Neural progenitor cell (in vitro differentiated cells): ENCODE measurements around the gene CIRBP. TPM values are rescaled to one million over a fixed set of nuclear protein-coding genes. Genes with fewer than 3 reads are reported as not detected.

Experiments
- DNase-seq: peaks from one replicate; pipeline ENCODE4 v3.0.0-alpha.2; 2016; ENCODE audit warnings: low spot score
- H2AFZ ChIP-seq: fragments of 200-600 bp; sonication (generic); replicated peaks from 2 replicates; pipeline ENCODE4 v1.6.1; 2016; ENCODE audit warnings: antibody characterized with exemption
- H3F3A ChIP-seq: fragments of 200-600 bp; sonication (generic); 2 replicates; pipeline ENCODE4 v1.6.1; 2016; ENCODE audit warnings: antibody characterized with exemption, low read depth
- H3K27ac ChIP-seq: fragments of 200-600 bp; sonication (generic); 2 replicates; pipeline ENCODE4 v1.5.1; 2016; ENCODE audit warnings: mild to moderate bottlenecking
- H3K27me3 ChIP-seq: fragments of 200-600 bp; sonication (generic); 2 replicates; pipeline ENCODE4 v1.6.1; 2016; ENCODE audit warnings: mild to moderate bottlenecking, moderate library complexity
- H3K36me3 ChIP-seq: fragments of 200-600 bp; sonication (generic); 2 replicates; pipeline ENCODE4 v1.5.1; 2016
- H3K4me1 ChIP-seq: fragments of 200-600 bp; sonication (generic); 2 replicates; pipeline ENCODE4 v1.6.1; 2016; ENCODE audit warnings: mixed run types
- H3K4me2 ChIP-seq: fragments of 200-600 bp; sonication (generic); 2 replicates; pipeline ENCODE4 v1.6.1; 2016
- H3K4me3 ChIP-seq: fragments of 200-600 bp; sonication (generic); 2 replicates; pipeline ENCODE4 v1.5.1; 2016
- H3K79me2 ChIP-seq: fragments of 200-600 bp; sonication (generic); 2 replicates; pipeline ENCODE4 v1.6.1; 2016; ENCODE audit warnings: low read depth
- H3K9ac ChIP-seq: fragments of 200-600 bp; sonication (generic); 2 replicates; pipeline ENCODE4 v1.6.1; 2016
- H3K9me3 ChIP-seq: fragments of 200-600 bp; sonication (generic); 2 replicates; pipeline ENCODE4 v1.5.1; 2016; ENCODE audit warnings: low read depth
- H4K20me1 ChIP-seq: fragments of 200-600 bp; sonication (generic); 2 replicates; pipeline ENCODE4 v1.6.1; 2016; ENCODE audit warnings: low read depth
- H3K27ac Mint-ChIP-seq: 3 replicates; pipeline ENCODE4 v1.8.0; 2021; ENCODE audit warnings: mixed read lengths
- H3K27me3 Mint-ChIP-seq: 2 replicates; pipeline ENCODE4 v1.8.0; 2022; ENCODE audit warnings: low read depth, mild to moderate bottlenecking, inconsistent platforms, moderate library complexity, mixed read lengths; ENCODE audit not compliant: insufficient read depth
- H3K36me3 Mint-ChIP-seq: 3 replicates; pipeline ENCODE4 v1.8.0; 2021; ENCODE audit warnings: mixed read lengths
- H3K4me1 Mint-ChIP-seq: 3 replicates; pipeline ENCODE4 v1.8.0; 2021; ENCODE audit warnings: mixed read lengths
- H3K4me3 Mint-ChIP-seq: 3 replicates; pipeline ENCODE4 v1.8.0; 2021; ENCODE audit warnings: mild to moderate bottlenecking, moderate library complexity, mixed read lengths
- H3K9me3 Mint-ChIP-seq: 3 replicates; pipeline ENCODE4 v1.8.0; 2020; ENCODE audit warnings: mixed read lengths
- CTCF ChIP-seq: fragments of 200-600 bp; sonication (generic); IDR thresholded peaks from 2 replicates; pipeline ENCODE4 v1.5.1; 2017; ENCODE audit warnings: antibody characterized with exemption, mild to moderate bottlenecking
- EZH2 ChIP-seq: fragments of 200-600 bp; sonication (generic); IDR thresholded peaks from 2 replicates; pipeline ENCODE4 v1.6.1; 2017; ENCODE audit warnings: antibody characterized with exemption, mild to moderate bottlenecking, moderate library complexity
- EZH2phosphoT487 ChIP-seq: fragments of 200-600 bp; sonication (generic); IDR thresholded peaks from 2 replicates; pipeline ENCODE4 v1.6.1; 2017; ENCODE audit warnings: antibody characterized with exemption
- total RNA-seq: library from RNA; depleted of rRNA; stranded (reverse); fragments of >200 nt; gene quantifications from 2 replicates; pipeline ENCODE4 v1.2.3, GENCODE V29; 2015; ENCODE audit warnings: low replicate concordance

CIRBP gene
- total RNA-seq, 1 donor from 2014 or later = 395 TPM

GRCh38 chr19:1220976-1221903 is 47.9 kb upstream of the CIRBP start:
- peaks cover 32% of the 10 kb centered on the region for H3K79me2 ChIP-seq
- Mint-ChIP-seq H3K27ac (no peak overlapping the region), H3K4me3 (no peak overlapping the region), H3K36me3 (no peaks in the 10 kb centered on the region), H3K4me1 (peaks cover 9% of the 10 kb centered on the region), H3K27me3 (no peaks in the 10 kb centered on the region), H3K9me3 (no peaks in the 10 kb centered on the region)
- H3K4me3 ChIP-seq = no peak overlapping the region
- peak; percentile 75 for DNase-seq
- H3K4me1 ChIP-seq = no peaks in the 10 kb centered on the region
- H3K4me2 ChIP-seq = no peak overlapping the region
- H3K9ac ChIP-seq = no peak overlapping the region
- TF ChIP-seq EZH2 = no peak
- TF ChIP-seq EZH2phosphoT487 = no peak
- peak; percentile 65 for TF ChIP-seq CTCF
- no peak overlapping the region for H3K27ac ChIP-seq
- no peaks in the 10 kb centered on the region for H3K9me3 ChIP-seq
- no peaks in the 10 kb centered on the region for H3K27me3 ChIP-seq
- peaks cover 70% of the 10 kb centered on the region for H4K20me1 ChIP-seq
- H3F3A ChIP-seq = peaks cover 4% of the 10 kb centered on the region
- no peak overlapping the region for H2AFZ ChIP-seq
- H3K36me3 ChIP-seq = no peaks in the 10 kb centered on the region

GRCh38 chr19:1221904-1222255 is 47.3 kb upstream of the CIRBP start:
- H3K27me3 ChIP-seq = no peaks in the 10 kb centered on the region
- no peak for DNase-seq
- H3K9ac ChIP-seq = no peak overlapping the region
- no peak overlapping the region for H3K4me3 ChIP-seq
- Mint-ChIP-seq H3K36me3 (no peaks in the 10 kb centered on the region), H3K4me3 (no peak overlapping the region), H3K9me3 (no peaks in the 10 kb centered on the region), H3K27ac (no peak overlapping the region), H3K27me3 (no peaks in the 10 kb centered on the region), H3K4me1 (peaks cover 8% of the 10 kb centered on the region)
- peaks cover 63% of the 10 kb centered on the region for H4K20me1 ChIP-seq
- H3K27ac ChIP-seq = no peak overlapping the region
- no peak overlapping the region for H2AFZ ChIP-seq
- no peak for TF ChIP-seq EZH2
- no peak for TF ChIP-seq EZH2phosphoT487
- no peak for TF ChIP-seq CTCF
- H3K9me3 ChIP-seq = no peaks in the 10 kb centered on the region
- H3K4me1 ChIP-seq = no peaks in the 10 kb centered on the region
- no peaks in the 10 kb centered on the region for H3K36me3 ChIP-seq
- H3K4me2 ChIP-seq = no peak overlapping the region
- H3F3A ChIP-seq = peaks cover 4% of the 10 kb centered on the region
- peaks cover 25% of the 10 kb centered on the region for H3K79me2 ChIP-seq

GRCh38 chr19:1222394-1222793 is 46.7 kb upstream of the CIRBP start:
- H3F3A ChIP-seq = peaks cover 4% of the 10 kb centered on the region
- no peaks in the 10 kb centered on the region for H3K27me3 ChIP-seq
- no peaks in the 10 kb centered on the region for H3K4me1 ChIP-seq
- Mint-ChIP-seq H3K36me3 (no peaks in the 10 kb centered on the region), H3K4me1 (peaks cover 5% of the 10 kb centered on the region), H3K4me3 (no peak overlapping the region), H3K27ac (no peak overlapping the region), H3K9me3 (no peaks in the 10 kb centered on the region), H3K27me3 (no peaks in the 10 kb centered on the region)
- TF ChIP-seq EZH2 (no peak), CTCF (no peak), EZH2phosphoT487 (no peak)
- H3K4me2 ChIP-seq = no peak overlapping the region
- no peak for DNase-seq
- H3K79me2 ChIP-seq = peaks cover 20% of the 10 kb centered on the region
- H3K36me3 ChIP-seq = no peaks in the 10 kb centered on the region
- peaks cover 58% of the 10 kb centered on the region for H4K20me1 ChIP-seq
- no peak overlapping the region for H2AFZ ChIP-seq
- no peaks in the 10 kb centered on the region for H3K9me3 ChIP-seq
- H3K9ac ChIP-seq = no peak overlapping the region
- H3K4me3 ChIP-seq = no peak overlapping the region
- no peak overlapping the region for H3K27ac ChIP-seq
